Loucy (cell line): ENCODE data around the gene GHRL.

Source experiments
- H2AFZ ChIP-seq: fragments of 200-600 bp; sonication (generic); 2 replicates; pipeline ENCODE4 v1.6.0; 2016; ENCODE audit warnings: antibody characterized with exemption, mild to moderate bottlenecking, low read length, moderate library complexity
- H3F3A ChIP-seq: fragments of 200-600 bp; 2 replicates; pipeline ENCODE4 v1.6.0; 2016; ENCODE audit warnings: antibody characterized with exemption, low read depth, mild to moderate bottlenecking
- H3K27me3 ChIP-seq: fragments of 200-600 bp; sonication (generic); 2 replicates; pipeline ENCODE4 v1.6.1; 2014; ENCODE audit warnings: low read length, mild to moderate bottlenecking; ENCODE audit not compliant: insufficient read depth, poor library complexity, severe bottlenecking
- H3K36me3 ChIP-seq: fragments of 200-600 bp; sonication (generic); 2 replicates; pipeline ENCODE4 v1.6.1; 2016; ENCODE audit warnings: low read length; ENCODE audit not compliant: insufficient read depth
- H3K4me1 ChIP-seq: fragments of 200-600 bp; sonication (generic); 2 replicates; pipeline ENCODE4 v1.5.1; 2014; ENCODE audit warnings: low read length, mild to moderate bottlenecking; ENCODE audit not compliant: insufficient read depth, poor library complexity, severe bottlenecking
- H3K4me2 ChIP-seq: fragments of 200-600 bp; sonication (generic); 2 replicates; pipeline ENCODE4 v1.6.0; 2014; ENCODE audit warnings: antibody characterized with exemption, low read length, low read depth, mild to moderate bottlenecking; ENCODE audit not compliant: poor library complexity, severe bottlenecking
- H3K4me3 ChIP-seq: fragments of 200-600 bp; sonication (generic); 2 replicates; pipeline ENCODE4 v1.5.1; 2014; ENCODE audit warnings: low read length, mild to moderate bottlenecking, mixed read lengths; ENCODE audit not compliant: poor library complexity, severe bottlenecking
- H3K79me2 ChIP-seq: fragments of 200-600 bp; sonication (generic); 2 replicates; pipeline ENCODE4 v1.6.1; 2014; ENCODE audit warnings: low read length; ENCODE audit not compliant: insufficient read depth
- H3K9ac ChIP-seq: fragments of 200-600 bp; sonication (generic); 2 replicates; pipeline ENCODE4 v1.6.0; 2014; ENCODE audit warnings: mild to moderate bottlenecking, low read depth, low read length, moderate library complexity; ENCODE audit not compliant: poor library complexity, severe bottlenecking
- H3K9me2 ChIP-seq: fragments of 200-600 bp; sonication (generic); replicated peaks from 2 replicates; pipeline ENCODE4 v1.6.1; 2016; ENCODE audit warnings: low read depth, low read length, mixed read lengths
- H3K9me3 ChIP-seq: fragments of 200-600 bp; sonication (generic); 2 replicates; pipeline ENCODE4 v1.6.1; 2014; ENCODE audit warnings: mild to moderate bottlenecking, antibody characterized with exemption, low read length, low read depth; ENCODE audit not compliant: insufficient read depth
- H4K20me1 ChIP-seq: fragments of 200-600 bp; sonication (generic); 2 replicates; pipeline ENCODE4 v1.6.0; 2014; ENCODE audit warnings: antibody characterized with exemption, low read length, mild to moderate bottlenecking; ENCODE audit not compliant: insufficient read depth, poor library complexity, severe bottlenecking
- CTCF ChIP-seq: fragments of 200-600 bp; sonication (generic); conservative IDR thresholded peaks from 2 replicates; pipeline ENCODE4 v1.5.1; 2014; ENCODE audit warnings: mild to moderate bottlenecking, antibody characterized with exemption, low read length
- EZH2phosphoT487 ChIP-seq: fragments of 200-600 bp; IDR thresholded peaks from 2 replicates; pipeline ENCODE4 v1.6.1; 2018; ENCODE audit warnings: antibody characterized with exemption, mild to moderate bottlenecking, moderate library complexity, borderline replicate concordance

The GHRL gene

GRCh38 chr3:10240799-10241198, 51.9 kb downstream of the GHRL start:
- no peaks in the 10 kb centered on the region for H3K27me3 ChIP-seq
- no peak overlapping the region for H3K4me3 ChIP-seq
- H4K20me1 ChIP-seq, result no peaks in the 10 kb centered on the region
- no peaks in the 10 kb centered on the region for H3K36me3 ChIP-seq
- peaks cover 18% of the 10 kb centered on the region for H3K4me1 ChIP-seq
- no peaks in the 10 kb centered on the region for H3F3A ChIP-seq
- peak overlapping the region; percentile 69 for H2AFZ ChIP-seq
- no peaks in the 10 kb centered on the region for H3K9me2 ChIP-seq
- H3K79me2 ChIP-seq, result no peaks in the 10 kb centered on the region
- TF ChIP-seq EZH2phosphoT487 (no peak), CTCF (no peak)
- H3K9ac ChIP-seq, result no peak overlapping the region
- no peak overlapping the region for H3K4me2 ChIP-seq
- no peaks in the 10 kb centered on the region for H3K9me3 ChIP-seq

- Histone ChIP-seq H2AFZ (no peak overlapping the region; the same call in 1 of the 2 replicates), H3F3A (no peaks in the 10 kb centered on the region), H3K27me3 (no peaks in the 10 kb centered on the region), H3K4me2 (no peak overlapping the region), H4K20me1 (no peaks in the 10 kb centered on the region), H3K79me2 (no peaks in the 10 kb centered on the region), H3K36me3 (no peaks in the 10 kb centered on the region), H3K9ac (no peak overlapping the region), H3K9me3 (no peaks in the 10 kb centered on the region), H3K4me3 (no peak overlapping the region), H3K4me1 (peaks cover 18% of the 10 kb centered on the region), H3K9me2 (no peaks in the 10 kb centered on the region)
- TF ChIP-seq EZH2phosphoT487, result no peak
- no peak for TF ChIP-seq CTCF
Observed at GRCh38 chr3:10238345-10239183, 54.2 kb downstream of the GHRL start.
